ENCODE results near the gene DVL1.

Gene DVL1

DNA sequence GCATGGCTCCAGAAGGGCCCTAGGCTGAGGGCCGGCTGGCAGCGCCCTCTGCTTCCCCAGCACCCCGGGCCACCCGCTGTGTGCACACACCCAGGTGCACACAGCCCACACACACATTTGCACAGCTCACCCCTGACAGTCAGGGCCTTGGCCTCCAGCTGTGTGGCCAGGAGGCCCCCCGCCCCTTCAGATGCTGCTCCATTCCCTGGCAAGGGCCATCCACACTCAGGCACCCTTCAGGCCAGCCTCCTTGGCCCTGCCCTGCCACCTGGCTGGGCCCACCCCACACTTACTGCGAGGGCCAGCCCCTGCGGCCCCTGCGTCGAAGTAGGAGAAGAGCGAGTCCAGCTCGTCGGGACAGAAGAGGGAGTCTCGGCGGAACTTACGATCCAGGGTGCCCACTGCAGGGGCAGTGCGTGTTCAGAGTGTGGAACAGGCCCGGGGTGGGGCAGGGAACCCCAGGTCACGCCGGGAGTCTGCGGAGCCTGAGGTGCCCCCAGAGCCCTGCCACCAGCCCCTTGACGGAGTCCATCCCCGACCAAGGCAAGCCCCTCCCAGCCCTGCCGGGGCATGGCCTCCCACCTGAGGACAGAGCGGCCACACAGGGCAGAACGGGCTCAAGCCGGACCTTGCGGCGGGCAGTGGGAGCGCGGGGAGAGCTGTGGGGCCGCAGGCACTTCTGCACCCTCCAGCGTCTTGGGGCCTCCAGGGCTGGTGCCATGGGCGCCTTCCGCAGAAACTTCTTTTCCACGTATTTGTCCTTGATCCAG is 53.9 kb downstream of the DVL1 start:
- DNase-seq, result no peak

DNA sequence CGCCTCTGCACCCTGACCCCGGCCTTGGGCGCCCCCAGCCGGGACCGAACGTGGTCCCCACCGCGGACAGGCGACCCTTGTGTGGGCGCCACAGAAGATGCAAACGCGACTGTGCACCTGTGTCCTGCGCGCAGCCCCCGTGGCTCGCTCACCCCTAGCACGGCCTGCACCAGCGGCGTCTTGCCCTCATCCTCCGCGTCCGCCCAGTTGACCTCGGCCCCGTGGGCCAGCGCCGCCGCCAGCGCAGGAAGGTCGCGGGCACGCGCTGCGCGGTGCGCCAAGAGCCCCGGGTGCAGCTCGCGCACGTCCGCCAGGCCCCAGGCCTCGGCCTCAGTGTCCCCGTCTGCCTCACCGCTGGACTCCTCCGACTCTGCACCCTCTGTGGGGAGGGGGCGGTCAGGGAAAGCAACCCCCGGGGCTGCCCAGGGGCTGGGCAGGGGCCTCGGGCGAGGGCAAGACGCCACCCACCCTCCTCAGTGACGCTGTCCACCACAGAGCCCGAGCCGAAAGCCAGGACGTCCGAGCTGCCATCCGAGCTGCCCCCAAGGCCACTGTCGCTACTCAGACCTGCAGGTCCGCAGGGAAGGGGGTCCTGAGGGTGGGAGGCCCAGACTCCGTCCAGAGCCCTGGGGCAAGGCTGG is 54.8 kb downstream of the DVL1 start:
- no peak for DNase-seq

DNA sequence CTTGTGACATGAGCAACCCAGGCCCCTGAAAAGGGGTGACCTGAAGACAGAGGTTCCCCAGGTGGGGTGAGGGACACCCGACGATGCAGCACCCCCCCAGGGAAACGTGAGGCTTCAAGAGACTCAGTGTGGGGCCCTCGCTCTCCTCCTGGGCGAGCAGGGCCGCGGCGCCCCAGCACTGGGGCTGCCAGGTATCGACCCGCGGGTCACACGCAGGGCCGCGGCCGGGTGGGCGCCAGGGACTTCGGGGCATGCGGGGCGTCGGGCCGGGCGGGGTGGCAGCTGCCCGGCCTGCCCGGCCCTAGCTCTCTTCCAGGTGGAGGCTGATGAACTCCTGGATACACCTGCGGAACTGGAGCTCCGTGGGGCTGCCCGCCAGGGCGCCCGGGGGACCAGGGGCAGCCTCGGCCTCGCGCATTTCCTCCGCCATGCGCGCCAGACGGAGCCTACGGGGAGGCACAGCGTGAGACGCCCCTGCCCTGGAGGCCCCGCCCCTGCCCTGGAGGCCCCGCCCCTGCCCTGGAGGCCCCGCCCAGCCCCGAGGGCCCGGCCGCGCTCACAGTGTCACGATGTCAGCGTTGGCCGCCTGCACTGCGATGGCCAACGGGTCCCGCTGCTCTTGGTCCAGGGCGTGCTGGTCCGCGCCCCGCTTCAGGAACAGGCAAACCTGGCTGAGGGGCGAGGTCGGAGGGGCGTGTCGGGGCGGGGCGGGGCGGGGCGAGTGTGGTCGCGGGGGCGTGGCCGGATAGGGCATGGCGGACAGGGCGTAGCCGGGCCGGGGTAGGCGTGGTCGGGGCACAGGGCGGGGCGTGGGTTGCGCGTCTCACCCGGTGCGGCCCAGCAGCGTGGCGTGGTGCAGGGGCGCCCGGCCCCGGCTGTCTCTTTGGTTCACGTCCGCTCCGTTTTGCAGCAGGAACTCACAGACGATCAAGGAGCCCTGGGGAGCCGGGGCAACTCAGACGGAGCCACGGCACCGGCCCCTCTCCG is 55.7 kb downstream of the DVL1 start:
- DNase-seq, result no peak

DNA sequence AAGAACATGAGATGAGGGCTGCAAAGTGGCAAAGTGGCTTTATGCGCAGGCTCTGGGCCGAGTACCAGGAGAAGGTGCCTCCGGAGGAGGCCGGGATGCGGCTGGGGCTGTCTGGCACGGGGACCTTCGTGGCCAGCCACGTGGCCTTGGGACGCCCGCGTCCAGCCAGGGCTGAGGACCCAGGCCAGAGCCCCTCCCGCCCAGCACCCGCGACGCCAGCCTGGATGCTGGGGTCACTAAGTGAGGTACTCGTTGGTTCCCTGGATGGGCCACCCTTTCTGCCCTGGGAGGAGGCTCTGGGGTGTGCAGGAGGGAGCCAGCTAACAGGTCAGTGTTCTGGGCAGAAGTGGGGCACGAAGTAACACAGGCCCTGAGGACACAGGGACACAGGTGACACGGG is 56.4 kb downstream of the DVL1 start:
- DNase-seq, result no peak

DNA sequence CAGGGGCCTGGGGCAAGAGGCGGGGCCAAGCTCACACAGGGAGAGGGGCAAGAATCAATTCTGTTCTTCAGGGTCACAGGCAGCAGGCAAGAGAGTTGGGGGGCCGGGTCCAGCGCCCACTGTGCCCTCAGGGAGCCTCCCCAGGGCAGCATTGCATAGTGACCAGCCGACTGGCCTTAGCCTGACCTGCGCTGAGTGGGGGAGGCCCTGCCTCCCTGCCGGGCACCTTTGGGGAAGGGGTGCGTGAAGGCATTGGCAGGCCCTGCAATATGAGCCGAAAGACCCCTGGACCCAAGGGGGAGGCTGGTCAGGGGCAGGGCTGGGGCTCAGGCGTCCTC is 56.8 kb downstream of the DVL1 start:
- no peak for DNase-seq

DNA sequence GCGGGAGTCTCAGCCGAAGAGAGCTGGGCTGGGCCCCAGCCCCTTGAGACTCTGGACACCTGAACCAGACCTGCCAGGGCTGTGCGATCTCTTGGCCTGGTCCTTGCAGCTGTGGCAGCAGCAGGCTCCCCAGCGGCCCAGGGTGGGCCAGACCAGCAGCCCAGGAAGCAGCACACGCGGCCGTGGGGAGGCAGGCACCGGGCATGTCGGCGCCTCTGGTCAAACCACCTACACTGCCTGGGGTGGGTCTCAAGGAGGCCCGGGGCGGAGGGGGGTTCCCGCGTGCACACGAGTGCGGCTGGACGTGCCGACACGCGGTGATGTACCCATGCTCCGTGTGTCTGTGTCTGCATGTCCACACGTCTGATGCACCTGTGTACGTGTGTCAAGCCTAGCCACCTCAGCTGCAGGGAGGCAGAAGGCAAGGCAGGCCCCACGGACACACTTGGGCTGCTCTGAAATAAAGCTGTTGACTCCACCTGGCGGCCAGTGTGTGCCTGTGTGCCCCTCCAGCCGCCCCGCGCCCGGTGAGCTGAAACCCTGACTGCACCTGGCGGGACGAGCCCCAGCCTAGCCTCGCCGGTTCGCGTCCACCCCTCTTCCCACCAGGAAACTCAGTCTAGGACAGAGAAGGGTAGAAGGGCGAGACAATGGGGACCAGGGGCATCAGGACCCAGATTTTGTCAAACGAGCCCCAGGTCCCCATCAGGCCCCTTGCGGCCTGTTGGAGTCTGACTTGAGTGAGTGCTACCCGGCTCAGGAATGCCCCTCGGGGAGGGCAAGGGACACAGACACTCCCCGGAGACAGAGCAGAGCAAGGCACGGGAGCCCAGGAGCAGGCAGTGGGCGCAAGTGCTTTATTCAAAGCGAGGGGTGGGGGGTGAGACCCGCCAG is 57.4 kb downstream of the DVL1 start:
- DNase-seq, result peak; percentile 74

DNA sequence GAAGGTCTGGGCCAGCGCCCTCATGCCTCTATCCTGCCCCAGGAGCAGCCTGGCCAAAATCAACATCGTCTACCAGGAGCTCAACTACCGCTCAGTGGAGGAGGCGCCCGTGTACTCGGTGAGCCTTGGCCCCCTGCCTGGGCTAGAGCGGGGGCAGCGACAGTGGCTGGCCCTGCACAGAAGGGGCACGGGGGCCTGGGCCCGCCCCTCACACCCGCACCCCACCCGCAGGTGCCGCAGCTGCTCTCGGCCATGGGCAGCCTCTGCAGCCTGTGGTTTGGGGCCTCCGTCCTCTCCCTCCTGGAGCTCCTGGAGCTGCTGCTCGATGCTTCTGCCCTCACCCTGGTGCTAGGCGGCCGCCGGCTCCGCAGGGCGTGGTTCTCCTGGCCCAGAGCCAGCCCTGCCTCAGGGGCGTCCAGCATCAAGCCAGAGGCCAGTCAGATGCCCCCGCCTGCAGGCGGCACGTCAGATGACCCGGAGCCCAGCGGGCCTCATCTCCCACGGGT is 58.1 kb downstream of the DVL1 start:
- no peak for DNase-seq

DNA sequence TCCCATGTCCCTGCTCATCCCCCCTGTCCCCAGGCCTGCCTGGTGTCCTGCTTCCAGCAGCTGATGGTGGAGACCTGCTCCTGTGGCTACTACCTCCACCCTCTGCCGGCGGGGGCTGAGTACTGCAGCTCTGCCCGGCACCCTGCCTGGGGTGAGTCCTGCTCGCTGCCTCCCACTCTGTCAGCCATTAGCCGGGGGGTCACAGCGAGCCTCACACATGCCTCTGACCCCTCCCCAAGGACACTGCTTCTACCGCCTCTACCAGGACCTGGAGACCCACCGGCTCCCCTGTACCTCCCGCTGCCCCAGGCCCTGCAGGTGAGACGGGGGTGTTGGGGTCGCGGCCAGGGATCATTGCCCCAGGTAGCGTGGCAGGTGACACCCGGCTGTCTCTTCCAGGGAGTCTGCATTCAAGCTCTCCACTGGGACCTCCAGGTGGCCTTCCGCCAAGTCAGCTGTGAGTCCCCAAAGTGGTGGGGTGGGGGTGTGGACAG is 58.9 kb downstream of the DVL1 start:
- DNase-seq, result peak; percentile 66 to 69

DNA sequence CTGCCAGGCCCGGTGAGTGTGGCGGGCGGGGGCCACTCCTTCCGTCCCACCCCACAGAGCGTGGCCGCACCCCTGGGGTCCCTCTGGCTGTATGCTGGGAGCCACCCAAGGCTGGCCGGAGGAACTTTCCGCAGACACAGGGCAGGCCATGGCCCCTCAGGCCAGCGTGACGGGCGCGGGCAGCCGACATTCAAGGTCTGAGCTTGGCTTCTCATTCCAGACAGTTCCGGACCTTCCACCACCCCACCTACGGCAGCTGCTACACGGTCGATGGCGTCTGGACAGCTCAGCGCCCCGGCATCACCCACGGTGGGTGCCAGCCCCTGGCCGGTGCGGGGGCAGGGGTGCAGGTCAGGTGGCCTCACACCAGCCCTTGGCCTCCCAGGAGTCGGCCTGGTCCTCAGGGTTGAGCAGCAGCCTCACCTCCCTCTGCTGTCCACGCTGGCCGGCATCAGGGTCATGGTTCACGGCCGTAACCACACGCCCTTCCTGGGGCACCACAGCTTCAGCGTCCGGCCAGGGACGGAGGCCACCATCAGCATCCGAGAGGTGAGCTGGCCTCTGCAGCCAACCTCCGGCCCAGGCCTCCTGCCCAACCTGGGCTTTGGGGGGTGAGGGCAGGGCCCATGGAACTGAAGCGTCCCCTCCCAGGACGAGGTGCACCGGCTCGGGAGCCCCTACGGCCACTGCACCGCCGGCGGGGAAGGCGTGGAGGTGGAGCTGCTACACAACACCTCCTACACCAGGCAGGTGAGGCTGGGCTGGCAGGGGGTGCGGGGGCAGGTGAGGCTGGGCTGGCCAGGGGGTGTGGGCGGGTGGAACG is 61.7 kb downstream of the DVL1 start:
- DNase-seq, result no peak

DNA sequence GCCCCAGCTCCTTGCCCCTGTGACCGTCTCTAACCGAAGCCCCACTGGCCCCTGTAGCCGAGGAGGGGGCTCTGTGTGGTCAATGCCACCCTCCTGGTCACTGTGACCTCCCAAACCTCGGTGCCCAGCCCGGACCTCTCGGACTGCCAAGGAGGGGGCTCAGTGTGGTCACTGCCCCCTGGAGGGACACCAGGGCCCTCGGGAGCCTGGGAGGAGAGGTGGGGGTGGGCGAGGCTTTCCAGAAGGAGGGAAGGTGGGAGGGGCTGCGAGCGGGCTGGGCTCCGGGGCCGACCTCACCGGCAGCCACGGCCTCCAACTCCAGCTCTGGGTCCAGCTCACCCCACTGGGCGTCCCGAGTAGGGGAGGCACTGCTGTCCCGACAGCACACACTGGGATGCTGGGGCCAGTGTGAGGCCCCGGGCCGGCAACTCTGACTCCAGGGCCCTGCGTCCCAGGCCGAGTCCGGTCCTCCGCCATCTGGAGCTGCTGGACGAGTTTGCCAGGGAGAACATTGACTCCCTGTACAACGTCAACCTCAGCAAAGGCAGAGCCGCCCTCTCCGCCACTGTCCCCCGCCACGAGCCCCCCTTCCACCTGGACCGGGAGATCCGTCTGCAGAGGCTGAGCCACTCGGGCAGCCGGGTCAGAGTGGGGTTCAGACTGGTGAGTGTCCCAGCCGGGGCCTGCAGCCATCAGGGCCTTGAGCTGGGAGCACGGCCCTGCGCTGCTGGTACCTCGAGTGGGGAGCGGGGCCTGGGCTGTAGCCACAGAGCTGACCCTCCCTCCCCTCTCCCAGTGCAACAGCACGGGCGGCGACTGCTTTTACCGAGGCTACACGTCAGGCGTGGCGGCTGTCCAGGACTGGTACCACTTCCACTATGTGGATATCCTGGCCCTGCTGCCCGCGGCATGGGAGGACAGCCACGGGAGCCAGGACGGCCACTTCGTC is 62.6 kb downstream of the DVL1 start:
- DNase-seq, result no peak

DNA sequence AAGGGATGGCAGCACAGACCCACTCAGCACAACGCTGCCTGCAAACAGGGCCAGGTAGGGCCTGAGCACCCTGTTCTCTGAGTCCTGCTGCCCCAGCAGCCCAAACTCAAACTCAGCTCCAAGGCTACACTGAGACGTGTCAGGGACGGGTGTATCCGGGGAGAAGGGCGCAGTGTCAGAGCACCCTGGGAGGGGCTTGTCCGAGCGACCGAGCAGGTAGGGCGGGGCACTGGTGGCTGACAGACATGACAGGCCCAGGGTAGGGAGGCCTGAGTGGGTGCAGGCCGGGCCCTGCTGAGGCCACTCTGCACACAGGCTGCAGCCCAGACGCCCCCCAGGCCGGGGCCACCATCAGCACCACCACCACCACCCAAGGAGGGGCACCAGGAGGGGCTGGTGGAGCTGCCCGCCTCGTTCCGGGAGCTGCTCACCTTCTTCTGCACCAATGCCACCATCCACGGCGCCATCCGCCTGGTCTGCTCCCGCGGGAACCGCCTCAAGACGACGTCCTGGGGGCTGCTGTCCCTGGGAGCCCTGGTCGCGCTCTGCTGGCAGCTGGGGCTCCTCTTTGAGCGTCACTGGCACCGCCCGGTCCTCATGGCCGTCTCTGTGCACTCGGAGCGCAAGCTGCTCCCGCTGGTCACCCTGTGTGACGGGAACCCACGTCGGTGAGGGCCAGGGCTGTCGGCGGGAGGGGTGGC is 63.5 kb downstream of the DVL1 start:
- DNase-seq, result no peak
